ENCODE measurements around the gene ITIH5.

DNA sequence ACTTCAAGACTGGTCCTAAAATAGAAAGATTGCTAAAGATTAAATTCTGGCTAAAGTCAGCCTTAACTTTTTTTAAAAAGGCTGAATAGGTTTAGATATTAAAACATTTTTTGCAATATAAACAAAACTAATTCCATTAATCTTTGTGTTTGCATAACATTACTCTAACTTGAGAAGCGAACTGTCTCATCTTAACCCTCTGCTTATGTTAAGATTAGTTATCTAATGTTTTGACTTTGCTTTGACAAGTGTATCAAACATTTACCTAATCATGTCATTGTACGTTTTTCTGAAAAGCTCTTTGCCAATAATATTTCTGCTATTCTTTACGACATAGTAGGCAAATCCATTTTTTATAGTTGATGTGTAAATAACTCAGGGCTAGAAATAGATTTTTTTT is 68.0 kb downstream of the ITIH5 start:
- TF ChIP-seq SAP30 (IDR thresholded peaks at IDR 0.05; ENCODE audit: insufficient read depth, insufficient replicate concordance, low read length): no peak
- TF ChIP-seq, protein P1, sequence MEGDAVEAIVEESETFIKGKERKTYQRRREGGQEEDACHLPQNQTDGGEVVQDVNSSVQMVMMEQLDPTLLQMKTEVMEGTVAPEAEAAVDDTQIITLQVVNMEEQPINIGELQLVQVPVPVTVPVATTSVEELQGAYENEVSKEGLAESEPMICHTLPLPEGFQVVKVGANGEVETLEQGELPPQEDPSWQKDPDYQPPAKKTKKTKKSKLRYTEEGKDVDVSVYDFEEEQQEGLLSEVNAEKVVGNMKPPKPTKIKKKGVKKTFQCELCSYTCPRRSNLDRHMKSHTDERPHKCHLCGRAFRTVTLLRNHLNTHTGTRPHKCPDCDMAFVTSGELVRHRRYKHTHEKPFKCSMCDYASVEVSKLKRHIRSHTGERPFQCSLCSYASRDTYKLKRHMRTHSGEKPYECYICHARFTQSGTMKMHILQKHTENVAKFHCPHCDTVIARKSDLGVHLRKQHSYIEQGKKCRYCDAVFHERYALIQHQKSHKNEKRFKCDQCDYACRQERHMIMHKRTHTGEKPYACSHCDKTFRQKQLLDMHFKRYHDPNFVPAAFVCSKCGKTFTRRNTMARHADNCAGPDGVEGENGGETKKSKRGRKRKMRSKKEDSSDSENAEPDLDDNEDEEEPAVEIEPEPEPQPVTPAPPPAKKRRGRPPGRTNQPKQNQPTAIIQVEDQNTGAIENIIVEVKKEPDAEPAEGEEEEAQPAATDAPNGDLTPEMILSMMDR (IDR thresholded peaks at IDR 0.05; ENCODE audit: control extremely low read depth in 1 of 3, insufficient read depth in 1 of 3, low read depth in 1 of 3, low read length in 3 of 3): no peak
- no peak for TF ChIP-seq EP300 (IDR thresholded peaks at IDR 0.05; ENCODE audit: borderline replicate concordance in 1 of 2, low read depth in 2 of 2, low read length in 2 of 2)
- TF ChIP-seq ZNF274 (IDR thresholded peaks at IDR 0.05; ENCODE audit: borderline replicate concordance, extremely low read depth, low read length): no peak
- no peak for TF ChIP-seq POU5F1 (IDR thresholded peaks at IDR 0.05; ENCODE audit: low read depth, low read length)
- TF ChIP-seq YY1 (IDR thresholded peaks at IDR 0.05; ENCODE audit: low read depth, low read length): no peak
- TF ChIP-seq GABPA (IDR thresholded peaks at IDR 0.05; ENCODE audit: borderline replicate concordance, insufficient read depth, low read length): no peak
- TF ChIP-seq POLR2A (IDR thresholded peaks at IDR 0.05; ENCODE audit: control extremely low read depth in 1 of 2, low read depth in 2 of 2, low read length in 2 of 2): no peak

All from H1 (cell line).